Parathyroid adenoma (tissue), 2 donors: ENCODE results near the gene ZBTB49.

Experiments used
- H2AFZ ChIP-seq: fragments of 300-600 bp; sonication (generic); one replicate; pipeline ENCODE4 v1.7.0; 2017; ENCODE audit warnings: antibody characterized with exemption, mild to moderate bottlenecking
- H3K27ac ChIP-seq: fragments of 300-600 bp; sonication (generic); one replicate; pipeline ENCODE4 v1.7.0; 2017
- H3K27me3 ChIP-seq: fragments of 300-600 bp; sonication (generic); one replicate; pipeline ENCODE4 v1.7.0; 2017; ENCODE audit warnings: low read length; ENCODE audit not compliant: control insufficient read depth, insufficient read depth
- H3K36me3 ChIP-seq: fragments of 300-600 bp; sonication (generic); one replicate; pipeline ENCODE4 v1.7.0; 2017; ENCODE audit warnings: low read length; ENCODE audit not compliant: control insufficient read depth, insufficient read depth
- H3K4me1 ChIP-seq: fragments of 300-600 bp; sonication (generic); one replicate; pipeline ENCODE4 v1.7.0; 2017; ENCODE audit warnings: control low read depth
- H3K4me2 ChIP-seq: fragments of 300-600 bp; sonication (generic); one replicate; pipeline ENCODE4 v1.7.0; 2017; ENCODE audit warnings: low read length
- H3K4me3 ChIP-seq: fragments of 300-600 bp; sonication (generic); one replicate; pipeline ENCODE4 v1.7.0; 2017; ENCODE audit warnings: low read depth, low read length
- H3K79me2 ChIP-seq: fragments of 300-600 bp; sonication (generic); one replicate; pipeline ENCODE4 v1.7.0; 2017; ENCODE audit warnings: control low read depth
- H3K9ac ChIP-seq: fragments of 300-600 bp; sonication (generic); one replicate; pipeline ENCODE4 v1.7.0; 2017; ENCODE audit warnings: mild to moderate bottlenecking
- H3K9me3 ChIP-seq: fragments of 300-600 bp; sonication (generic); one replicate; pipeline ENCODE4 v1.7.0; 2017; ENCODE audit warnings: low read length; ENCODE audit not compliant: control insufficient read depth
- CTCF ChIP-seq: fragments of 300-600 bp; sonication (generic); IDR thresholded peaks from one replicate; pipeline ENCODE4 v1.7.0; 2017; ENCODE audit warnings: antibody characterized with exemption, mild to moderate bottlenecking
- donor health status: primary hyperparathyroidism.

ZBTB49 gene

GRCh38 chr4:4289055-4289454, 996 bp upstream of the ZBTB49 start:
- peaks cover 16% of the 10 kb centered on the region for H3K79me2 ChIP-seq
- H3K27me3 ChIP-seq, result no peaks in the 10 kb centered on the region
- H3K36me3 ChIP-seq, result no peaks in the 10 kb centered on the region
- no peak overlapping the region for H2AFZ ChIP-seq
- H3K9me3 ChIP-seq, result no peaks in the 10 kb centered on the region
- peak overlapping the region; percentile 69 for H3K4me3 ChIP-seq
- TF ChIP-seq CTCF, result no peak
- no peak overlapping the region for H3K9ac ChIP-seq
- peaks cover 4% of the 10 kb centered on the region for H3K4me1 ChIP-seq
- peak overlapping the region; percentile 71 for H3K4me2 ChIP-seq
- no peak overlapping the region for H3K27ac ChIP-seq

DNA sequence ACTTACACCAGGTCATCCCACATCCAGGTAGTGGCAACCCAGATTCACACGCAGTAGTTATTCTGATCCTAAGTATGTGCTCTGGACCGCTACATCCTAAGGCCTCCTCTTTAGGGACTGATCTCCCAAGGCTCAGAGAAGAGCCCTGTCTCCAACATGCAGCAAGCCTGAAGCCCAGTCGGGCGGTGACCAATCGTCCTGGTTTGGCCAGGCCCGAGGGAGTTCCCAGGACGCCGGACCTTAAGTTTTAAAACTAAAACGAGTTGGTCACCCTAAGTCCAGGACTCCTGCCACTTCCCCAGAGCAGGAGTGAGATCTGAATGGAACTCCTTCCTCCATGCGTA, 482 bp upstream of the ZBTB49 start:
- H3K36me3 ChIP-seq, result no peaks in the 10 kb centered on the region
- no peak for TF ChIP-seq CTCF
- H3K9ac ChIP-seq, result no peak overlapping the region
- H3K4me2 ChIP-seq, result peak overlapping the region; percentile 71
- no peak overlapping the region for H3K27ac ChIP-seq
- H3K4me1 ChIP-seq, result peaks cover 4% of the 10 kb centered on the region
- H3K9me3 ChIP-seq, result no peaks in the 10 kb centered on the region
- H3K4me3 ChIP-seq, result peak overlapping the region; percentile 69
- H3K79me2 ChIP-seq, result peaks cover 19% of the 10 kb centered on the region
- H2AFZ ChIP-seq, result peak overlapping the region; percentile 81
- H3K27me3 ChIP-seq, result no peaks in the 10 kb centered on the region

- H3K4me1 ChIP-seq, result peaks cover 4% of the 10 kb centered on the region
- peaks cover 34% of the 10 kb centered on the region for H3K79me2 ChIP-seq
- no peaks in the 10 kb centered on the region for H3K9me3 ChIP-seq
- H2AFZ ChIP-seq, result no peak overlapping the region
- no peak overlapping the region for H3K27ac ChIP-seq
- H3K36me3 ChIP-seq, result no peaks in the 10 kb centered on the region
- no peak overlapping the region for H3K4me2 ChIP-seq
- no peak overlapping the region for H3K9ac ChIP-seq
- H3K27me3 ChIP-seq, result no peaks in the 10 kb centered on the region
- TF ChIP-seq CTCF, result no peak
- no peak overlapping the region for H3K4me3 ChIP-seq
Measured at GRCh38 chr4:4293279-4293678, 3.2 kb downstream of the ZBTB49 start.

DNA sequence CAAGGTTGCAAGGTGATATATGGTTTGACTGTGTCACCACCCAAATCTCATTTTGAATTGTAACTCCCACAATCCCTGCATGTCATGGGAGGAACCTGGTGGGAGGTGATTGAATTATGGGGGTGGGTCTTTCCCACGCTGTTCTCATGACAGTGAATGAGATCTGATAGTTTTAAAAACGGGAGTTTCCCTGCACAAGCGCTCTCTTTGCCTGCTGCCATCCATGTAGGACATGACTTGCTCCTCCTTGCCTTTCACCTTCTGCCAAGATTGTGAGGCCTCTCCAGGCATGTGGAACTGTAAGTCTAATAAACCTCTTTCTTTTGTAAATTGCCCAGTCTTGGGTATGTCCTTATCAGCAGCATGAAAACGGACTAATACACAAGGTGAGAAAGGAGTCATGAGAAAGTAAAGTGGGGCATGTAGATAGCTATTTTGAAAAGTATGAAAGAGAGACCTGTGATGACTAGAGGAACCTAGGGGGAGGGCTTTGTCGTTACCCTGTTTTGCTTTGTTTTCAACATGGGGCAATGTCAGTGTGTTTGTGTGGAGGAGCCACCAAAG, 6.3 kb downstream of the ZBTB49 start:
- Histone ChIP-seq H3K4me3 (no peak overlapping the region), H3K9me3 (no peaks in the 10 kb centered on the region), H3K4me1 (no peaks in the 10 kb centered on the region), H3K36me3 (no peaks in the 10 kb centered on the region), H3K27ac (no peak overlapping the region), H3K27me3 (no peaks in the 10 kb centered on the region), H3K9ac (no peak overlapping the region), H3K79me2 (peaks cover 30% of the 10 kb centered on the region), H2AFZ (no peak overlapping the region), H3K4me2 (no peak overlapping the region)
- no peak for TF ChIP-seq CTCF

- H3K27ac ChIP-seq, result no peak overlapping the region
- H3K27me3 ChIP-seq, result no peaks in the 10 kb centered on the region
- TF ChIP-seq CTCF, result no peak
- H3K79me2 ChIP-seq, result peaks cover 18% of the 10 kb centered on the region
- no peaks in the 10 kb centered on the region for H3K9me3 ChIP-seq
- no peak overlapping the region for H3K4me2 ChIP-seq
- H2AFZ ChIP-seq, result no peak overlapping the region
- H3K4me1 ChIP-seq, result no peaks in the 10 kb centered on the region
- no peak overlapping the region for H3K4me3 ChIP-seq
- no peak overlapping the region for H3K9ac ChIP-seq
- H3K36me3 ChIP-seq, result no peaks in the 10 kb centered on the region
Measured at GRCh38 chr4:4299006-4299405, 9.0 kb downstream of the ZBTB49 start.
